Right forelimb (tissue), 1 donor: ENCODE measurements around the gene CYP1A2.
A peak's percentile ranks its signal among the peaks of the same experiment; 100 is the strongest.
"Not testable (repeated sequence)": the region's sequence is repeated elsewhere in the genome, so short reads cannot be mapped to it uniquely, and the experiment has no call there.

Experiments used
- DNase-seq: peaks from one replicate; pipeline ENCODE4 v3.0.0-alpha.2; 2018

CYP1A2 gene, protein sequence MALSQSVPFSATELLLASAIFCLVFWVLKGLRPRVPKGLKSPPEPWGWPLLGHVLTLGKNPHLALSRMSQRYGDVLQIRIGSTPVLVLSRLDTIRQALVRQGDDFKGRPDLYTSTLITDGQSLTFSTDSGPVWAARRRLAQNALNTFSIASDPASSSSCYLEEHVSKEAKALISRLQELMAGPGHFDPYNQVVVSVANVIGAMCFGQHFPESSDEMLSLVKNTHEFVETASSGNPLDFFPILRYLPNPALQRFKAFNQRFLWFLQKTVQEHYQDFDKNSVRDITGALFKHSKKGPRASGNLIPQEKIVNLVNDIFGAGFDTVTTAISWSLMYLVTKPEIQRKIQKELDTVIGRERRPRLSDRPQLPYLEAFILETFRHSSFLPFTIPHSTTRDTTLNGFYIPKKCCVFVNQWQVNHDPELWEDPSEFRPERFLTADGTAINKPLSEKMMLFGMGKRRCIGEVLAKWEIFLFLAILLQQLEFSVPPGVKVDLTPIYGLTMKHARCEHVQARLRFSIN

GRCh38 chr15:74748322-74748946 is at the start of gene CYP1A2:
CYP1A2 (plus strand) TSS chr15:74748845; CDS start chr15:74749739, 894 bp downstream.
- DNase-seq: no peak

DNA sequence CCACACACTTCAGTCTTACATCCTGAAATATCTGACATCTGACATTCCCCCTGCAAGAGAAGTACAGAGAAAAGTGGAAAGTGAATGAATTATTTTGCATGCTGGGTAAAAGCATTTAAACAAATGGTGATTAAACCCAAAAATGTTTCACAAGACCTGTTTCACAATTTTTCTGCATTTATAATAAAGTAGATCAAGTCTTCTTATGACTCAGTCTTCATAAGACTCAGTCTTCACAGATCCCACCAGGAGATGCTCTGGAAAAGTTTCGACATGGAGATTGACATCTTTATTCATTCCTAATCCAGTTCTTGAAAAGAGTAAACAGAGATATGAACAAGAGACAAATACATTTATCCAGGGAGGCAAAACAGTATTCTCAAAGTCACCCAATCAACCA is 39.6 kb upstream of the CYP1A2 start:
- no peak for DNase-seq

- no peak for DNase-seq
These were observed 38.8 kb upstream of the CYP1A2 start for GRCh38 chr15:74709892-74710291.

DNA sequence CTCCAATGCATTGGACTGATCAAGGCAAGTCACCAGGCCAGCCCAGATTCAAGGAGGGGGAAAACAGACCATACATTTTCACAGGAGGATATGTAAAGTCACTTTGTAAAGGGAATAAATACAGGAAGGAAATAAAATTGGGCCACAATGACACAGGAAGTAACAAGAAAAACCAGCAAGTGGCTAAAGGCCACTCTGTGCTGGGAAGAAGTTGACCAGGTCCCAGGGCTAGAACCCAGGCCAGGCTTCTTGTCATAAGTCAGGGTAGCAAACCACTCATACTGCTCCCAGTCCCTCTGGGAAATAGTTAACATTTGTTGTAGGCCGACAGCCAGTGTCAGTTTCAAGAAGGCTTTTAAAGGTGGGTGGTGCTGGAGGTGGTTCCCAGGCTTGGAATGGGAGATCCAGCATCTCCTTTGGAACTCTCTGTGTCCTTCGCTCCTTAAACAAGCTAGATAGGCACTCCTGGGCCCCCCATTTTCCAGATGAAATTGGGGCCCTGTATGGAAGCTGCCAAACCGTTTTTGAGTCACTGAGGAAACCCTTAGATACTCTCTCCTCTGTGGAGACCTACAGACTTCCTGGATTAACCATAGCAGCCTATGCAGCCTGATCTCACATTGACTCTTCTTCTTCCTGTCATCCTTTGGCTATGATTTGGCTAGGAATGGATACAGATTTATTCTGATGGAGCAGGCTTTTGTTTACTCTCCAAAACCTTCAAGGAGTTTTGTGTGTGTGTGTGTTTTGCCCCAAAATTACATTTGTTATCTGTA is 38.1 kb upstream of the CYP1A2 start:
- no peak for DNase-seq

GRCh38 chr15:74712311-74712710 is 36.3 kb upstream of the CYP1A2 start:
- no peak for DNase-seq

GRCh38 chr15:74716651-74717050 is 32.0 kb upstream of the CYP1A2 start:
- DNase-seq: no peak

DNA sequence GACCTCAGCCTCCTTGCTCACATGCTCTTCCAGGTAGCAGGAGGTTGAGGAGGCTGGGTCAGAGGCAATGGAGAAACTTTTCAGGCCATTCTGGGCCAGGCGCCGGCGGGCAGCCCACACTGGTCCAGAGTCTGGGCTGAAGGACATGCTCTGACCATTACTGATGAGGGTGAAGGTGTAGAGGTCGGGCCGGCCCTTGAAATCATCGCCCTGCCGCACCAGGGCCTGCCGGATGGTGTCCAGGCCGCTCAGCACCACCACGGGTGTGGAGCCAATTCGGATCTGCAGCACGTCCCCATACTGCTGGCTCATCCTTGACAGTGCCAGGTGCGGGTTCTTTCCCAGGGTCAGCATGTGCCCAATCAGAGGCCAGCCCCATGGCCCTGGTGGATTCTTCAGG is 26.1 kb upstream of the CYP1A2 start:
- no peak for DNase-seq

DNA sequence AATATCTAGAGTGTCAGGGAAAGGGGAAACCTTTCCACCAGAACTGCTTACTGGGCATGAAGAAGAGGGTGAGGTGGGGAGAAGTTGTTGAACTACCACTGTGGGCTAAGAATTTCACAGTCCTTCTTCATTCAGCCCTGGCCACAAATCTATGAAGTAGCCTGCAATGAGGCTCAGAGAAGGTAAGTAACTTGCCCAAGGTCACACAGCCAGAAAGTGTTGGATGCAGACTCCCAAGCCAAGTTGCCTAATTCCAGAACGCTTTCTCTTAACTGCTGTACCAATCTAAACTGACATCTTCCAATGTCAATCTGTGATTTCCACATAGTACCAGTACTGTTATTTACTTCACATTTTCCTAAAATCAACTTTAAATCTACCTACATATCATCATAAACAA is 25.5 kb upstream of the CYP1A2 start:
- DNase-seq: no peak

- no peak for DNase-seq
These were observed 24.8 kb upstream of the CYP1A2 start for GRCh38 chr15:74723754-74724334.

DNA sequence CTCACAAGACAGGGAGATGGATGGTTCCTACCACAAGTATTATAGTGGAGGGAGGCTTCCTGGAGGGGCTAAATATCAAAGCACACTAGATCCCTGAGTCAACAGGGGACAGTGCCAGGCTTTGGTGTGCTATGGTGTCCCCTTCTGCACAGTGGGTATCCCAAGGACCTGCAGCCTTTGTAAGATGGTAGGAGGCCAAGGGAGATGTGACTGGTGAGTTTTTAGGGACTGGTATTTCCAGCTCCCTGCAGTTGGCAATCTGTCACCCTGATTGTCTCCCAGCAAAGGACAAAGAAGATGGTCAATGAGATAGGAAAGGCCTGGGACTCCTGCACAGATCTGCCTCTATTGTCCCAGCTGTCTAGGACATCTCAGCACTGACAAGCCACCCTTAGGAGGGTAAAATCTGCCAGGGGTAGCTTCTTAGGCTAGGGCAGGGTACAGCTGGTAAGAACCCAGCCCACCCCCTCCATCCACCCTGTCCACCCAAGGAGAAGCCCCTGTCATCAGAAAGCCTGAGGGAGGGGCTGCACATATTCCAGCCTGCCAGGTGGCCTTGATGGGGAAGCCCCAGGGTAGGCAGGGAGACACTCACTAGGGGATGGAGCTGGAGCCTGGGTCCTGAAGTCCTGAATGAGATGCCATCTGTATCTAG is 23.9 kb upstream of the CYP1A2 start:
- DNase-seq: no peak

GRCh38 chr15:74725225-74725774 is 23.3 kb upstream of the CYP1A2 start, which contains the start of gene CYP1A1:
CYP1A1 (minus strand) TSS chr15:74725528; CDS start chr15:74723097, 2,431 bp downstream.
- DNase-seq: no peak

- DNase-seq: peak; percentile 46
These were observed 22.5 kb upstream of the CYP1A2 start for GRCh38 chr15:74725845-74726773.

GRCh38 chr15:74726774-74727164 is 21.9 kb upstream of the CYP1A2 start:
- no peak for DNase-seq

GRCh38 chr15:74727727-74728126 is 20.9 kb upstream of the CYP1A2 start:
- no peak for DNase-seq

- DNase-seq: not testable (repeated sequence)
These were observed 19.9 kb upstream of the CYP1A2 start for GRCh38 chr15:74728699-74729098.

DNA sequence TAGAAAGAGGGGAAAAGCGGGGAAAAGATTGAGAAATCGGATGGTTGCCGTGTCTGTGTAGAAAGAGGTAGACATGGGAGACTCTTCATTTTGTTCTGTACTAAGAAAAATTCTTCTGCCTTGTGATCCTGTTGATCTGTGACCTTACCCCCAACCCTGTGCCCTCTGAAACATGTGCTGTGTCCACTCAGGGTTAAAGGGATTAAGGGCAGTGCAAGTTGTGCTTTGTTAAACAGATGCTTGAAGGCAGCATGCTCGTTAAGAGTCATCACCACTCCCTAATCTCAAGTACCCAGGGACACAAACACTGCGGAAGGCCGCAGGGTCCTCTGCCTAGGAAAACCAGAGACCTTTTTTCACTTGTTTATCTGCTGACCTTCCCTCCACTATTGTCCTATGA is 19.3 kb upstream of the CYP1A2 start:
- DNase-seq: not testable (repeated sequence)

DNA sequence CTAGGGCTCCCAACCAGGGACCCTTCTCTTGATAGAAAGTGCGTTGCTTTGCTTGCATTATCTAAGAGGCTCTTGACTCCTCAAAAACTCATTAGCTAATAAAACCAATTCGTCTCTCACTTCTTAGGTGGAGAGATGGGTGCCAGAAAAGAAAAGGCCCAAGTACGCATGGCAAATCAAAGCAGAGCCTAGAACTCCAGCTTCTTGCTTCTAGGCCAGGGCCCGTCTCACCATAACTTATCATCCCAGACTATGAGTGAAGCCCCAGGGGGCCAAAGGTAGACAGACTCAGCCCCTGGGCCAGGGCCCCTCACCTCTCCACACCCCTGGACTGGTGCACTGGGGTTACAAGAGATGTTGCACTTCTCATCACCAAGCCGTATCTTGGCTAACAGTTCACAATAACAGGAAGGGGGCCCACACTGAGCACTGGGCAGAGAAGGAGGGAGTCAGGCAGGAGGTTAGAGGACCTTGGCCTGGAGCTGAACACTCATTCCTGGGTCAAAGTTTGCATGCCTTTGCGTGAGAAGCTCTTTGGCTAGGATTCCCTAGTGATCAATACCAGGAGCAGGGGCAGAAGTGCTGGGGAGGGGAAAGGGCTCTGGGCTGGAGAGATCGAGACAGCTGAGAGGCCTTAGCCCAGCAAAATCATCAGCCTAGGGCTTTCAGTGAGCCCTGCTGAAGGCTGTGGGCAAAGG is 17.9 kb upstream of the CYP1A2 start:
- DNase-seq: no peak

- no peak for DNase-seq
These were observed 15.8 kb upstream of the CYP1A2 start for GRCh38 chr15:74732846-74733245.

DNA sequence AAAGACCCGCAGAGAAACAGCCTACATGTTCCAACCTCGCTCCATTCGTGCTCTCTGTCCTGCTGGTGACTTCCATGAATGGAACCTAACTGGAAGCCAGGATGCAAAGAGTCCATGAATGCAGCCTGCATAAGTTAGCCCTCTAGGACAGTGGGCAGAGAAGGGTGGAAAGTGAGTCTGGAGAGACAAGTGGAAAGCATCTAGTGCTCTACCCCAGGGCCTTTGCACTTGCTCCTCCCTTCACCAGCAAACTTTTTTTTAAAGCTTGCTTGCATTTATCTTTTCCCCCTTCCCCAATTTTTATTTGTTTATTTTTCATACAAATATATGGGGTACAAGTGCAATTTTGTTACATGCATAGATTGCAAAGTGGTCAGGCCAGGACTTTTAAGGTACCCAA is 15.4 kb upstream of the CYP1A2 start:
- no peak for DNase-seq

- no peak for DNase-seq
These were observed 13.3 kb upstream of the CYP1A2 start for GRCh38 chr15:74735305-74735704.
